A673 (cell line): Measurements from ENCODE around the gene DRC7.

Experiments
- CTCF ChIP-seq: fragments of 300-800, 200-600 bp; sonication (generic); conservative IDR thresholded peaks from 2 replicates; pipeline ENCODE4 v1.5.1; 2017; ENCODE audit warnings: low read depth, mild to moderate bottlenecking, antibody characterized with exemption, low read length, moderate library complexity, mixed read lengths
- EZH2 ChIP-seq: fragments of 200-600 bp; sonication (generic); IDR thresholded peaks from 2 replicates; pipeline ENCODE4 v1.6.1; 2017; ENCODE audit warnings: borderline replicate concordance, low read depth, mild to moderate bottlenecking, mixed read lengths, antibody characterized with exemption, low read length; ENCODE audit not compliant: poor library complexity, severe bottlenecking

GRCh38 chr16:57758331-57759117 lies 63.9 kb downstream of the DRC7 start:
- TF ChIP-seq CTCF (no peak), EZH2 (no peak)
